Measurements from ENCODE around the gene DOP1A. TPM values are rescaled to one million over a fixed set of nuclear protein-coding genes. Genes with fewer than 3 reads are reported as not detected.

DOP1A gene
- total and polyA plus RNA-seq, 2 of the 4 experiments (the other 2 are of a cell fraction): 6.0 to 32.4 TPM

GRCh38 chr6:83127976-83128375 lies 60.5 kb downstream of the DOP1A start:
- H3K4me1 ChIP-seq (ENCODE audit: control insufficient read depth, insufficient read depth, low read length): peaks cover 6% of the 10 kb centered on the region
- H4K8ac ChIP-seq (ENCODE audit: low read depth in 2 of 2, low read length in 2 of 2): peak overlapping the region; percentile 34 to 70; a peak in 2 of 4 replicates
- in situ Hi-C loops (cut with MboI; ENCODE audit: low sequenced_read_pairs) (no loop called here), dilution Hi-C loops (cut with HindIII; ENCODE audit: low sequenced_read_pairs, unreplicated experiment) (no loop called here), intact Hi-C loops (cut with micrococcal nuclease) (no loop called here)
- ATAC-seq (ENCODE audit: low read depth) (peak; percentile 97), DNase-seq (peak; percentile 79)
- BruUV-seq (replicated peaks): no TSS peak
- H3K9me1 ChIP-seq (ENCODE audit: insufficient read depth, low read length): peaks cover 14% of the 10 kb centered on the region
- POLR2A ChIA-PET (ENCODE audit: unreplicated experiment): no interaction called here
- peaks cover 0 to 8% of the 10 kb centered on the region in 2 experiments; a peak in 2 of 4 replicates for H3K79me1 ChIP-seq (ENCODE audit: low read depth in 1 of 2, low read length in 2 of 2)
- no peaks in the 10 kb centered on the region for H3K9me3 ChIP-seq (ENCODE audit: control insufficient read depth, insufficient read depth, low read length)
- peak overlapping the region; percentile 85; the same call in 1 of the 2 replicates for H4K91ac ChIP-seq (ENCODE audit: insufficient read depth, low read depth, low read length)
- peak overlapping the region; percentile 97 for H2BK20ac ChIP-seq (ENCODE audit: low read depth, low read length)
- peak overlapping the region; percentile 87 for H2AFZ ChIP-seq (replicated peaks; ENCODE audit: low read length, poor library complexity)
- no peak overlapping the region for H3K4me3 ChIP-seq (ENCODE audit: insufficient read depth, low read depth, low read length)
- H3K4ac ChIP-seq (ENCODE audit: low read depth, low read length): peak overlapping the region; percentile 92
- H3K9ac ChIP-seq (ENCODE audit: low read depth, low read length): no peak overlapping the region
- no CpG with 5 or more reads among the region's 2 CpGs for WGBS, 2 experiments (ENCODE audit: extremely low coverage in 2 of 2, insufficient read length in 1 of 2)
- CTCF ChIA-PET: no interaction called here
- H4K5ac ChIP-seq (ENCODE audit: low read depth, low read length): no peak overlapping the region
- H4K20me1 ChIP-seq (ENCODE audit: insufficient read depth, low read length): peaks cover 3% of the 10 kb centered on the region; the same call in 1 of the 2 replicates
- H3K27me3 ChIP-seq (ENCODE audit: control insufficient read depth, insufficient read depth, low read length): no peaks in the 10 kb centered on the region
- H3K14ac ChIP-seq (replicated peaks; ENCODE audit: low read depth, low read length): peak overlapping the region; percentile 64; the same call in 1 of the 2 replicates
- peak overlapping the region; percentile 35; the same call in 1 of the 2 replicates for H2AK5ac ChIP-seq (ENCODE audit: low read depth, low read length)
- H2BK120ac ChIP-seq (ENCODE audit: low read depth, low read length): peak overlapping the region; percentile 95
- H2AK9ac ChIP-seq (replicated peaks; ENCODE audit: low read depth, low read length, poor library complexity): peak overlapping the region; percentile 80
- no peak for TF ChIP-seq RAD21 (IDR thresholded peaks at IDR 0.05; ENCODE audit: low read length)
- TF ChIP-seq, protein P1, sequence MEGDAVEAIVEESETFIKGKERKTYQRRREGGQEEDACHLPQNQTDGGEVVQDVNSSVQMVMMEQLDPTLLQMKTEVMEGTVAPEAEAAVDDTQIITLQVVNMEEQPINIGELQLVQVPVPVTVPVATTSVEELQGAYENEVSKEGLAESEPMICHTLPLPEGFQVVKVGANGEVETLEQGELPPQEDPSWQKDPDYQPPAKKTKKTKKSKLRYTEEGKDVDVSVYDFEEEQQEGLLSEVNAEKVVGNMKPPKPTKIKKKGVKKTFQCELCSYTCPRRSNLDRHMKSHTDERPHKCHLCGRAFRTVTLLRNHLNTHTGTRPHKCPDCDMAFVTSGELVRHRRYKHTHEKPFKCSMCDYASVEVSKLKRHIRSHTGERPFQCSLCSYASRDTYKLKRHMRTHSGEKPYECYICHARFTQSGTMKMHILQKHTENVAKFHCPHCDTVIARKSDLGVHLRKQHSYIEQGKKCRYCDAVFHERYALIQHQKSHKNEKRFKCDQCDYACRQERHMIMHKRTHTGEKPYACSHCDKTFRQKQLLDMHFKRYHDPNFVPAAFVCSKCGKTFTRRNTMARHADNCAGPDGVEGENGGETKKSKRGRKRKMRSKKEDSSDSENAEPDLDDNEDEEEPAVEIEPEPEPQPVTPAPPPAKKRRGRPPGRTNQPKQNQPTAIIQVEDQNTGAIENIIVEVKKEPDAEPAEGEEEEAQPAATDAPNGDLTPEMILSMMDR (conservative IDR thresholded peaks at IDR 0.05; ENCODE audit: low read depth, low read length): no peak
- no peak for TF ChIP-seq CHD1 (IDR thresholded peaks at IDR 0.05; ENCODE audit: low read depth, low read length)
- TF ChIP-seq, protein P2, sequence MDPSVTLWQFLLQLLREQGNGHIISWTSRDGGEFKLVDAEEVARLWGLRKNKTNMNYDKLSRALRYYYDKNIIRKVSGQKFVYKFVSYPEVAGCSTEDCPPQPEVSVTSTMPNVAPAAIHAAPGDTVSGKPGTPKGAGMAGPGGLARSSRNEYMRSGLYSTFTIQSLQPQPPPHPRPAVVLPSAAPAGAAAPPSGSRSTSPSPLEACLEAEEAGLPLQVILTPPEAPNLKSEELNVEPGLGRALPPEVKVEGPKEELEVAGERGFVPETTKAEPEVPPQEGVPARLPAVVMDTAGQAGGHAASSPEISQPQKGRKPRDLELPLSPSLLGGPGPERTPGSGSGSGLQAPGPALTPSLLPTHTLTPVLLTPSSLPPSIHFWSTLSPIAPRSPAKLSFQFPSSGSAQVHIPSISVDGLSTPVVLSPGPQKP (IDR thresholded peaks at IDR 0.05; ENCODE audit: borderline replicate concordance, low read depth, low read length): no peak
- no peak for TF ChIP-seq MXI1 (IDR thresholded peaks at IDR 0.05; ENCODE audit: borderline replicate concordance, low read depth, low read length)
- TF ChIP-seq MAZ (IDR thresholded peaks at IDR 0.05; ENCODE audit: borderline replicate concordance, low read depth, low read length): no peak
- TF ChIP-seq RFX5 (IDR thresholded peaks at IDR 0.05; ENCODE audit: low read depth, low read length): no peak
- peak; percentile 77 for TF ChIP-seq CEBPB (IDR thresholded peaks at IDR 0.05; ENCODE audit: low read depth, low read length)
- TF ChIP-seq MAFK (IDR thresholded peaks at IDR 0.05; ENCODE audit: low read depth, low read length): 0 out of 2 replicates have a peak, but pooled peaks have one; percentile 28
- TF ChIP-seq POLR2A (IDR thresholded peaks at IDR 0.05; ENCODE audit: low read depth, low read length): no peak
- peaks cover 16% of the 10 kb centered on the region for H3K36me3 ChIP-seq (ENCODE audit: control insufficient read depth, insufficient read depth, low read length)
- H3K23ac ChIP-seq (ENCODE audit: low read depth, low read length): peak overlapping the region; percentile 97
- H2BK15ac ChIP-seq (ENCODE audit: low read depth, low read length): peak overlapping the region; percentile 94; the same call in 2 of the 3 replicates
- peak overlapping the region; percentile 99 for H2BK5ac ChIP-seq (ENCODE audit: low read depth, low read length, poor library complexity, severe bottlenecking)
- 0 out of 2 replicates have a peak overlapping the region, but pooled peaks have one; percentile 22 for H3K18ac ChIP-seq (ENCODE audit: low read depth, low read length)
- peak overlapping the region; percentile 76; the same call in 1 of the 2 replicates for H3K56ac ChIP-seq (ENCODE audit: extremely low read depth, insufficient read depth, low read length)
- H3K27ac ChIP-seq (ENCODE audit: insufficient read depth, low read length): peak overlapping the region; percentile 79; the same call in 1 of the 2 replicates
- H3K4me2 ChIP-seq (ENCODE audit: low read depth, low read length): peak overlapping the region; percentile 42; the same call in 1 of the 2 replicates

All from IMR-90 (cell line).